Vagina (tissue), 2 donors: ENCODE data around the gene EIF2AK3. TPM values are rescaled to one million over a fixed set of nuclear protein-coding genes. Genes with fewer than 3 reads are reported as not detected.
"Not testable (repeated sequence)": the region's sequence is repeated elsewhere in the genome, so short reads cannot be mapped to it uniquely, and the experiment has no call there.

ENCODE experiments used
- DNase-seq, 2 donors: peaks; one replicate each; pipeline ENCODE4 v3.0.0-alpha.2; 2017; ENCODE audit errors: extremely low spot score in 2 of 2
- H3K27ac ChIP-seq: fragments of 200-600 bp; sonication (generic); one replicate; pipeline ENCODE4 v1.5.1; 2019
- H3K27me3 ChIP-seq: fragments of 200-600 bp; sonication (generic); one replicate; pipeline ENCODE4 v1.5.1; 2019
- H3K36me3 ChIP-seq, 2 donors: fragments of 200-600 bp; sonication (generic); one replicate each; pipeline ENCODE4 v1.5.1; 2017 to 2019
- H3K4me1 ChIP-seq: fragments of 200-600 bp; sonication (generic); one replicate; pipeline ENCODE4 v1.5.1; 2019
- H3K4me3 ChIP-seq, 2 donors: fragments of 200-600 bp; sonication (generic); 1 replicate in 1 of 2; 2 replicates in 1 of 2; pipeline ENCODE4 v1.5.1; 2016 to 2019
- H3K9me3 ChIP-seq: fragments of 200-600 bp; sonication (generic); one replicate; pipeline ENCODE4 v1.5.1; 2019
- CTCF ChIP-seq, 3 experiments: fragments of 450-650 bp in 2 of 3; fragments of 200-600 bp in 1 of 3; sonication (generic) in 1 of 3; IDR thresholded peaks; one replicate each; pipeline ENCODE4 v1.5.1; 2017 to 2019; ENCODE audit warnings: antibody characterized with exemption in 3 of 3, mild to moderate bottlenecking in 2 of 3, moderate library complexity in 2 of 3
- POLR2A ChIP-seq, 2 donors: fragments of 450-650 bp; IDR thresholded peaks; one replicate each; pipeline ENCODE4 v1.6.1; 2017; ENCODE audit warnings: antibody characterized with exemption in 2 of 2, mild to moderate bottlenecking in 2 of 2, moderate library complexity in 2 of 2
- POLR2AphosphoS5 ChIP-seq, 2 donors: sonication (generic); formaldehyde crosslinking; IDR thresholded peaks; one replicate each; pipeline ENCODE4 v1.9.0; 2017; ENCODE audit warnings: antibody characterized with exemption in 2 of 2, mild to moderate bottlenecking in 2 of 2, low read depth in 1 of 2; ENCODE audit not compliant: insufficient read depth in 1 of 2
- intact Hi-C: fragments of 100-400 bp; cut with DNase I; formaldehyde crosslinking; loops from one replicate; pipeline ENCODE4 v1.15.1; 2023
- total RNA-seq: library from RNA; depleted of rRNA; stranded (reverse); fragments of >200 nt; gene quantifications from one replicate; pipeline ENCODE4 v1.2.3, GENCODE V29; 2016

Gene EIF2AK3
- total RNA-seq, 1 donor from 2014 or later: 19.6 TPM

- Histone ChIP-seq H3K36me3 (no peaks in the 10 kb centered on the region), H3K4me1 (peaks cover 41% of the 10 kb centered on the region), H3K27ac (peak overlapping the region; percentile 97), H3K27me3 (no peaks in the 10 kb centered on the region), H3K9me3 (no peaks in the 10 kb centered on the region), H3K4me3 (peak overlapping the region; percentile 49 to 56)
- intact Hi-C loops: no loop called here
- no peak for TF ChIP-seq POLR2AphosphoS5 (IDR thresholded peaks at IDR 0.05; ENCODE audit: insufficient read depth in 1 of 2, low read depth in 1 of 2)
- TF ChIP-seq POLR2A (IDR thresholded peaks at IDR 0.05): no peak
- no peak for TF ChIP-seq CTCF (IDR thresholded peaks at IDR 0.05)
- DNase-seq: peak in 1 of 2 donors; percentile 90
These were observed 1.3 kb upstream of the EIF2AK3 start for GRCh38 chr2:88628571-88628939.

GRCh38 chr2:88627856-88628570 lies 749 bp upstream of the EIF2AK3 start:
- TF ChIP-seq POLR2A (IDR thresholded peaks at IDR 0.05) (peak; percentile 33 to 90), CTCF (IDR thresholded peaks at IDR 0.05) (no peak), POLR2AphosphoS5 (IDR thresholded peaks at IDR 0.05; ENCODE audit: insufficient read depth in 1 of 2, low read depth in 1 of 2) (peak; percentile 71 to 82)
- peak in 1 of 2 donors; percentile 99 for DNase-seq
- no peaks in the 10 kb centered on the region for H3K9me3 ChIP-seq
- peak overlapping the region; percentile 49 to 56 for H3K4me3 ChIP-seq
- intact Hi-C loops: no loop called here
- peaks cover 46% of the 10 kb centered on the region for H3K4me1 ChIP-seq
- H3K27ac ChIP-seq: peak overlapping the region; percentile 97
- H3K36me3 ChIP-seq: no peaks in the 10 kb centered on the region
- no peaks in the 10 kb centered on the region for H3K27me3 ChIP-seq

GRCh38 chr2:88626171-88627054 lies 851 bp downstream of the EIF2AK3 start:
- Histone ChIP-seq H3K4me1 (peaks cover 60% of the 10 kb centered on the region), H3K27ac (peak overlapping the region; percentile 99), H3K27me3 (no peaks in the 10 kb centered on the region), H3K36me3 (no peaks in the 10 kb centered on the region), H3K4me3 (peak overlapping the region; percentile 83 to 88), H3K9me3 (no peaks in the 10 kb centered on the region)
- no peak for DNase-seq
- no peak for TF ChIP-seq POLR2A (IDR thresholded peaks at IDR 0.05)
- no peak for TF ChIP-seq POLR2AphosphoS5 (IDR thresholded peaks at IDR 0.05; ENCODE audit: insufficient read depth in 1 of 2, low read depth in 1 of 2)
- no peak for TF ChIP-seq CTCF (IDR thresholded peaks at IDR 0.05)
- intact Hi-C loops: no loop called here

GRCh38 chr2:88624477-88624876 lies 2.8 kb downstream of the EIF2AK3 start:
- DNase-seq: no peak
- TF ChIP-seq POLR2A (IDR thresholded peaks at IDR 0.05): no peak
- Histone ChIP-seq H3K9me3 (no peaks in the 10 kb centered on the region), H3K27me3 (no peaks in the 10 kb centered on the region), H3K27ac (peak overlapping the region; percentile 99), H3K4me1 (peaks cover 68% of the 10 kb centered on the region), H3K4me3 (no peak overlapping the region), H3K36me3 (no peaks in the 10 kb centered on the region)
- intact Hi-C loops: no loop called here

- DNase-seq, H3K36me3 ChIP-seq, H3K9me3 ChIP-seq, H3K27me3 ChIP-seq, H3K4me3 ChIP-seq, intact Hi-C loops: not testable (repeated sequence)
- Histone ChIP-seq H3K4me1 (peaks cover 70% of the 10 kb centered on the region), H3K27ac (peak overlapping the region; percentile 99)
These were observed 3.3 kb downstream of the EIF2AK3 start for GRCh38 chr2:88623831-88624465.
